Activated CD4-positive, alpha-beta memory T cell treated with anti-CD3 and anti-CD28 coated beads for 36 hours (primary cell): ENCODE measurements around the gene PRMT9. TPM values are rescaled to one million over a fixed set of nuclear protein-coding genes. Genes with fewer than 3 reads are reported as not detected.

Experiments
- CTCF ChIA-PET: fragments of 350-600 bp; sonication (Branson Sonifier 250); formaldehyde crosslinking; loops from one replicate; lab custom pipeline; 2021; ENCODE audit warnings: antibody characterized with exemption, inconsistent platforms; lab: Charles Lee
- POLR2A ChIA-PET: fragments of 350-600 bp; sonication (Branson Sonifier 250); formaldehyde crosslinking; loops from one replicate; lab custom pipeline; 2021; ENCODE audit warnings: antibody characterized with exemption; lab: Charles Lee
- DNase-seq: peaks from one replicate; pipeline ENCODE4 v3.0.0-alpha.2; 2020
- H3K27ac Mint-ChIP-seq: one replicate; pipeline ENCODE4 v1.8.0; 2021; ENCODE audit warnings: mixed read lengths
- H3K27me3 Mint-ChIP-seq: one replicate; pipeline ENCODE4 v1.8.0; 2021; ENCODE audit warnings: mixed read lengths
- H3K36me3 Mint-ChIP-seq: one replicate; pipeline ENCODE4 v1.8.0; 2021; ENCODE audit warnings: mixed read lengths
- H3K4me1 Mint-ChIP-seq: one replicate; pipeline ENCODE4 v1.8.0; 2021; ENCODE audit warnings: low read depth, mixed read lengths
- H3K4me3 Mint-ChIP-seq: one replicate; pipeline ENCODE4 v1.8.0; 2021; ENCODE audit warnings: mild to moderate bottlenecking, mixed read lengths
- H3K9me3 Mint-ChIP-seq: one replicate; pipeline ENCODE4 v1.8.0; 2021; ENCODE audit warnings: mixed read lengths
- intact Hi-C: fragments of 100-400 bp; cut with micrococcal nuclease; formaldehyde crosslinking; loops from one replicate; pipeline ENCODE4 v1.15.1; 2023
- total RNA-seq, 2 experiments: library from RNA; stranded (reverse); gene quantifications; one replicate each; pipeline ENCODE4 v1.2.3, GENCODE V29; 2021

Gene PRMT9
- total RNA-seq = 1 to 10 TPM; 7.9 to 8.3 TPM

DNA sequence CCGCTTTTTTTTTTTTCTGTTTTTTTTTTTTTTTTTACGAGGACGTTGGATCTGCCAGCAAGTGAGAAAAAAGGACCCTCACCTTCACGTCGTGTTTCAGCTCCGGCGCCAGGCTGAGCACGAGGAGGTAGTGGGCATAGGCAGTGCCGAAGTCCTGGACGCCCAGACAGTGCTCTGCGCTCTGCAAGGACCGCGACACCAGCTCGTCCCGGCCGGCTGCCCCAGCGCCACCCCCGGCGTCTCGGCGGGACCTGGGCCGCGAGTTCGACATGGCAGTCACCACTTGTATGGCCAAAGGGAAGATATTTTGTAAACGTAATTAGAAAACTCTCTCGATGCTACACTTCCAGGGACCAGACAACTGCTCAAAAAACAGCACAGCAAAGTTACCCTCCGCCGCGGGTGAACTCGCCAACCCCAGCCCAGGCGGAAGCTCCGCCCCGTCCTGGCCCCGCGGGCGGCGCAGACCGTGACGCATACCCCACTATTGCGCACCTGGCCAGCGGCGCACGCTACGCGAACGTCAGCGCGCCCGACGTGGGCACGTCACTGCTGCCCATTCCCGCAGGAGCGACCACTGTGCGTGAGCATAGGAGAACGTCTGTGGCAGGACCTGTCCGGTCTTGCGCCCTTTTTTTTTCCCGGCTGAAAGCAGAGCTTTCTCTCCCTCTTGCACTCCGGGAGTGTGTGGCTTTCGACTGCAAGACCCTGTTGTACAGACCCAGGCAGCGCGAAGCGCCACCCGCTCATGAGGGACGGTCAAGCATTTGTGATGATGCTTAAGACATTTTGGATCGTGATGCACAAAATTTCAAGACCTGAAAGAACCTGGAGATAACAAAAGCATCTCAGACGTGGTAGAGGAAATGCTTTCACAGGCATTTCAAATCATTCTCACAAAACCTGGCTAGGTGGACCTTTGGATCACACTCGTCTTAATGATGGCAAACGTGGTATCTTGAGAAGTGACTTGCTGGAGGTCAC, at the start of gene PRMT9:
Gene PRMT9, minus strand, starts transcription at position 447 of the 984 bp plus-strand sequence. Its CDS starts 176 bp downstream, at position 271.
- peaks cover 3% of the 10 kb centered on the region for H3K36me3 Mint-ChIP-seq
- peak; percentile 93 for DNase-seq
- peak within 1 kb of the TSS; percentile 88 for H3K27ac Mint-ChIP-seq
- peaks cover 24% of the 10 kb centered on the region for H3K4me1 Mint-ChIP-seq
- POLR2A ChIA-PET = interaction anchor here (0.7 to 1.8 kb wide), 5 partner anchors 38 to 167 kb away, joined by 3 to 12 read pairs (median 3); partner anchors contain the start of genes ARHGAP10 and TMEM184C
- peak within 1 kb of the TSS; percentile 85 for H3K4me3 Mint-ChIP-seq
- intact Hi-C loops = loop anchor here (1.0 to 5.0 kb wide), 4 partner anchors 47 to 758 kb away; partner anchors contain the start of genes NR3C2 and TMEM184C
- CTCF ChIA-PET = interaction anchor here (0.9 to 4.8 kb wide), 8 partner anchors 13 to 186 kb away, joined by 3 to 60 read pairs (median 4); partner anchors contain the start of genes ARHGAP10 and TMEM184C
- no peaks in the 10 kb centered on the region for H3K9me3 Mint-ChIP-seq
- no peaks in the 10 kb centered on the region for H3K27me3 Mint-ChIP-seq

GRCh38 chr4:147732518-147733235, 48.7 kb upstream of the PRMT9 start:
- ChIA-PET CTCF (interaction anchor here (0.6 to 3.9 kb wide), 9 partner anchors 11 to 132 kb away, joined by 3 to 70 read pairs (median 4); partner anchors contain the start of gene TMEM184C), POLR2A (interaction anchor here (1.0 to 2.4 kb wide), 5 partner anchors 11 to 115 kb away, joined by 4 to 10 read pairs (median 7); partner anchors contain the start of genes PRMT9 and TMEM184C)
- DNase-seq = peak; percentile 25
- H3K36me3 Mint-ChIP-seq = no peaks in the 10 kb centered on the region
- no peaks in the 10 kb centered on the region for H3K27me3 Mint-ChIP-seq
- peak overlapping the region; percentile 63 for H3K27ac Mint-ChIP-seq
- no peaks in the 10 kb centered on the region for H3K9me3 Mint-ChIP-seq
- H3K4me1 Mint-ChIP-seq = peaks cover 42% of the 10 kb centered on the region
- intact Hi-C loops = loop anchor here (1.0 to 5.0 kb wide), 2 partner anchors 115 to 710 kb away; partner anchors contain the start of genes NR3C2 and TMEM184C
- H3K4me3 Mint-ChIP-seq = peak overlapping the region; percentile 81

DNA sequence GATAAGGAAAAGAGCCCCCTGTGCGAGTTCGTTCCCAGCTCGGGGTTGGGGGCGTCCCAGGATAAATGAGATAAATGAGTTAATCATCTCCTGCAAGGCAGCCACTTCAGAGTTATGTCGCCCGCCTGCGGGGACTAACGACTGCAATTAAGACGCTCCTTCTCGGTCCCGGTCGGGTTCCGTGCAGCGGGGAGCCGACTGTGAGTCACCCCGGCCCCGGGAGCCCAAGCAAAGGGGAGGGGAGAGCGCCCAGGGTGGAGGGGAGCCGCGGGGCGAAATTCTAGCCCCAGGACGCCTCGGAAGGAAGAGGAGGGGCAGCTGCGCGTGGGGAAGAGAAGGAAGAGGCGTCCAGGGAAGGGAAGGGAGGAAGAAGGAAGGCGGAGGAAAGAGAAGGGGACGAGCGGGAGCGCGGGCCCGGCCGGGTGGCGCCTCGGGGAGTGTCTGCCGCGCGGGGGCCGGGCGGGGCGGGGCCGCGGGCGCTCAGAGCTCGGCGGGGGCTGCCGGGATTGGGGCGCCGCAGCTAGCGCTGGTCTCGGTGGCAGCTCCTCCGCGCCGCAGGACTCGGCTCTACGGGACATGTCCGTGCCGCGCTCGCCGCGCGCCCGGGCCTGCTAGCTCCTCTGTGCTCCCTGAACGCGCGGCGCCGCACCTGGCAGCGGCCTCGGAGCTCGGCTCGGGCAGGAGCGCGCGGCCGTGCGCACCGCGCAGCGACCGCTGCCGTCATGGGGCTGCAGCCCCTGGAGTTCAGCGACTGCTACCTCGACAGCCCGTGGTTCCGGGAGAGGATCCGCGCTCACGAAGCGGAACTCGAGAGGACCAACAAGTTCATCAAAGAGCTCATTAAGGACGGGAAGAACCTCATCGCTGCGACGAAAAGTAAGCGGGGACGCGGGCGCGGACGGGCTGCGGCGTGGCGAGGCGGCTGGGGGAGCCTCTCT, 47.9 kb upstream of the PRMT9 start, which contains the start of gene ARHGAP10:
Gene ARHGAP10, plus strand, starts transcription at position 509 of the 938 bp plus-strand sequence. Its CDS starts 214 bp downstream, at position 723.
- ChIA-PET POLR2A (interaction anchor here (1.0 to 2.4 kb wide), 5 partner anchors 10 to 115 kb away, joined by 4 to 10 read pairs (median 7); partner anchors contain the start of genes PRMT9 and TMEM184C), CTCF (interaction anchor here (0.7 to 3.9 kb wide), 10 partner anchors 12 to 213 kb away, joined by 3 to 70 read pairs (median 3); partner anchors contain the start of gene TMEM184C)
- no peaks in the 10 kb centered on the region for H3K27me3 Mint-ChIP-seq

GRCh38 chr4:147730333-147730732, 46.4 kb upstream of the PRMT9 start:
- H3K9me3 Mint-ChIP-seq = no peaks in the 10 kb centered on the region
- intact Hi-C loops = loop anchor here (2.0 to 5.0 kb wide), 2 partner anchors 22 to 712 kb away; partner anchors contain the start of gene NR3C2
- H3K27me3 Mint-ChIP-seq = no peaks in the 10 kb centered on the region
- no peaks in the 10 kb centered on the region for H3K36me3 Mint-ChIP-seq
- H3K4me3 Mint-ChIP-seq = no peak overlapping the region
- no peak for DNase-seq
- no peak overlapping the region for H3K27ac Mint-ChIP-seq
- H3K4me1 Mint-ChIP-seq = peaks cover 26% of the 10 kb centered on the region
- POLR2A ChIA-PET = no interaction called here
- CTCF ChIA-PET = interaction anchor here (1.1 to 1.7 kb wide), 3 partner anchors 22 to 137 kb away, joined by 3 to 6 read pairs (median 4); no protein-coding TSS in a partner anchor

More for the DNA sequence above, 47.9 kb upstream of the PRMT9 start, which contains the start of gene ARHGAP10:
- peak; percentile 78 for DNase-seq
- Mint-ChIP-seq H3K4me3 (peak within 1 kb of the TSS; percentile 83), H3K36me3 (no peaks in the 10 kb centered on the region), H3K4me1 (peaks cover 42% of the 10 kb centered on the region), H3K9me3 (no peaks in the 10 kb centered on the region), H3K27ac (peak within 1 kb of the TSS; percentile 77)
- intact Hi-C loops = loop anchor here (1.0 to 5.0 kb wide), 4 partner anchors 23 to 710 kb away; partner anchors contain the start of genes NR3C2, PRMT9 and TMEM184C

- Mint-ChIP-seq H3K4me1 (peaks cover 7% of the 10 kb centered on the region), H3K9me3 (no peaks in the 10 kb centered on the region), H3K27ac (no peak overlapping the region), H3K4me3 (no peak overlapping the region), H3K36me3 (no peaks in the 10 kb centered on the region), H3K27me3 (no peaks in the 10 kb centered on the region)
- ChIA-PET POLR2A (no interaction called here), CTCF (interaction anchor here (1.1 kb wide), 1 partner anchor 140 kb away, joined by 6 read pairs; no protein-coding TSS in a partner anchor)
- DNase-seq = no peak
- intact Hi-C loops = no loop called here
These were observed 43.6 kb upstream of the PRMT9 start for GRCh38 chr4:147727476-147728028.

DNA sequence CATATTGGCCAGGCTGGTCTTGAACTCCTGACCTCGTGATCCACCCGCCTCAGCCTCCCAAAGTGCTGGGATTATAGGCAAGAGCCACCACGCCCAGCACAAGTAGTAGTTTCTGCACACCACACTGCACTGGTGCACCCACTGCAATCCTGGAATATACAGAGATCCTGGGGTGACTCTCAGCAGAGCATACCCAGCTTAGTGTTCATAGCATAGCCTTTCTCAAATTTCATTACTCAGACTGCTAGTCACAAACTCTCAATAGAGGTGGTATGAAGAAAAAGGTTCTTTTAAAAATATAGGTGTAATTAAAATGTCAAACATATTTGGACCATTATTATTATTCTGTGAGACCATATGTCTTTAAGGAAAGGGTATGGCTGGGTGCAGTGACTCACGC, 41.7 kb upstream of the PRMT9 start:
- no peaks in the 10 kb centered on the region for H3K36me3 Mint-ChIP-seq
- no peaks in the 10 kb centered on the region for H3K9me3 Mint-ChIP-seq
- POLR2A ChIA-PET = no interaction called here
- H3K27ac Mint-ChIP-seq = no peak overlapping the region
- CTCF ChIA-PET = interaction anchor here (2.0 to 2.3 kb wide), 2 partner anchors 17 to 141 kb away, joined by 7 to 15 read pairs; no protein-coding TSS in a partner anchor
- H3K27me3 Mint-ChIP-seq = no peaks in the 10 kb centered on the region
- DNase-seq = no peak
- intact Hi-C loops = no loop called here
- peaks cover 3% of the 10 kb centered on the region for H3K4me1 Mint-ChIP-seq
- H3K4me3 Mint-ChIP-seq = no peak overlapping the region

DNA sequence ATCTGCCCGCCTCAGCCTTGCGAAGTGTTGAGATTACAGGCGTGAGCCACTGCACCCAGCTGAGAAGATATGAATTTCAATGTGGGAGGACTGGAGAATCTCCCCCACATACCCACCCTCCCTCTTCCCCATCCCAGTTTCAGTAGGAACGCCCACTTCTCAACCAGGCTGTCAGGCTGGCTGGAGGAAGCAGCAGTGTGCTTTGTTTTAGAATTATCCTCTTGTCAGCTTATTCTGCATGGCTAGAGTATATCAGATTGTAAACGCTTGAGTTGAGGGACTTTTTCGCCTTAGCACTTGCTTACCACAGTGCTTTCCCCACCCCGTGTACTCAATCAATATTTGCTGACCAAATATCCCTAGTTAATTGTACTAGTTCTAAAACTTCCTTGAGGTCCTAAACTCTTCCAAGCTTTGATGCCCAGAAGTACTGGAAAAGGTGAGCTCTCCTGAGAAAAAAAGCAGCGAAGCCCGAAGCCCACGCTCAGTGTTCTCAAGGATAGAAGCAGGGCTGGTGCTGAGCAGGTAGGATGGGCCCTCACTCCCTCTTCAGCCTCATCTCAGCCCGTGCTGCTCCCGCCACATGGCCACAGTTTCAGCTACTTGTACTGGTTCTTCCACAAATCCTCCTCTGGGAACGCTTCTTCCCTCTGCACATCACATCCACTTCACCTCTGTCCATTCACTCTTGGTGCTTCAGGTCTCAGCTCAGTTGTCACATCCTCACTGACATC, 40.7 kb upstream of the PRMT9 start:
- Mint-ChIP-seq H3K36me3 (no peaks in the 10 kb centered on the region), H3K9me3 (no peaks in the 10 kb centered on the region), H3K27me3 (peaks cover 4% of the 10 kb centered on the region), H3K4me3 (no peak overlapping the region), H3K27ac (no peak overlapping the region), H3K4me1 (no peaks in the 10 kb centered on the region)
- POLR2A ChIA-PET = no interaction called here
- no peak for DNase-seq
- intact Hi-C loops = no loop called here
- CTCF ChIA-PET = interaction anchor here (2.0 to 2.3 kb wide), 2 partner anchors 16 to 142 kb away, joined by 7 to 15 read pairs; no protein-coding TSS in a partner anchor

- ChIA-PET CTCF (no interaction called here), POLR2A (no interaction called here)
- no peak for DNase-seq
- intact Hi-C loops = no loop called here
- Mint-ChIP-seq H3K4me1 (no peaks in the 10 kb centered on the region), H3K4me3 (no peak overlapping the region), H3K27ac (no peak overlapping the region), H3K36me3 (no peaks in the 10 kb centered on the region), H3K9me3 (no peaks in the 10 kb centered on the region), H3K27me3 (peaks cover 4% of the 10 kb centered on the region)
These were observed 39.4 kb upstream of the PRMT9 start for GRCh38 chr4:147723326-147723725.

GRCh38 chr4:147717878-147718277, 33.9 kb upstream of the PRMT9 start:
- Mint-ChIP-seq H3K27me3 (peaks cover 5% of the 10 kb centered on the region), H3K36me3 (no peaks in the 10 kb centered on the region), H3K9me3 (no peaks in the 10 kb centered on the region), H3K4me3 (no peak overlapping the region), H3K27ac (no peak overlapping the region), H3K4me1 (peaks cover 4% of the 10 kb centered on the region)
- no peak for DNase-seq
- ChIA-PET CTCF (interaction anchor here (1.8 kb wide), 1 partner anchor 149 kb away, joined by 10 read pairs; no protein-coding TSS in a partner anchor), POLR2A (no interaction called here)
- intact Hi-C loops = no loop called here
